D721Med (cell line): ENCODE measurements around the gene TTC28.

Experiments
- DNase-seq: peaks from one replicate; pipeline ENCODE4 v3.0.0; 2011; ENCODE audit warnings: low spot score; ENCODE audit not compliant: insufficient read length
- FAIRE-seq: peaks from 2 replicates; lab custom pipeline; 2011; peaks lifted over from hg19 to GRCh38; lab: Jason Lieb, UNC
- TF ChIP-seq, protein P1 (sequence below): IDR thresholded peaks from 2 replicates; pipeline ENCODE4 v1.5.1; 2012; ENCODE audit warnings: mild to moderate bottlenecking, control low read depth; ENCODE audit not compliant: insufficient read depth; ENCODE audit errors: missing control alignments

The TTC28 gene

DNA sequence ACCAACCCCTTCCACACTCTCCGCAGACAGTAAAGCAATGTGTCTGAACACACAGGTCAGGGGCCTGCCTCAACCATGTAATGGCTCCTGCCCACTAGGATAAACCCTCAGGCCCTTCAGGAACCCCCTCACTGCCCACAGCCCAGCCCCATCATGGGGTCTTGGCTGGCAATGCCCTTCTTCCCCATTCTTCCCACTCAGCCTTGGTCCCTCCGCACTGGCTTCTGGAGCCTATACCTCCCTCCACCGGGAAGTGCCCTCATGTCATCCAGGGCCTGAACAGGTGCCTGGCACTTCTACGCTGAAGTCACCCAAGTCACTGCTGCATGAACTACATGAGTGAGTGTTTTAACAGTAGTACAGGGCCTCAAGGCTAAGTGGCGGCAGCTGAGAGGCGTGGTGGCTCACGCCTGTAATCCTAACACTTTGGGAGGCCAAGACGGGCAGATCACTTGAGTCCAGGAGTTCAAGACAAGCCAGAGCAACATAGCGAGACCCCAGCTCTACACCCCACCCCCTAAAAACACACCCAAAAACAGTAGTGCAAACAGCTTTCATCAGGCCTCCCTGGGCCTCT is 685.8 kb downstream of the TTC28 start:
- TF ChIP-seq, protein P1, sequence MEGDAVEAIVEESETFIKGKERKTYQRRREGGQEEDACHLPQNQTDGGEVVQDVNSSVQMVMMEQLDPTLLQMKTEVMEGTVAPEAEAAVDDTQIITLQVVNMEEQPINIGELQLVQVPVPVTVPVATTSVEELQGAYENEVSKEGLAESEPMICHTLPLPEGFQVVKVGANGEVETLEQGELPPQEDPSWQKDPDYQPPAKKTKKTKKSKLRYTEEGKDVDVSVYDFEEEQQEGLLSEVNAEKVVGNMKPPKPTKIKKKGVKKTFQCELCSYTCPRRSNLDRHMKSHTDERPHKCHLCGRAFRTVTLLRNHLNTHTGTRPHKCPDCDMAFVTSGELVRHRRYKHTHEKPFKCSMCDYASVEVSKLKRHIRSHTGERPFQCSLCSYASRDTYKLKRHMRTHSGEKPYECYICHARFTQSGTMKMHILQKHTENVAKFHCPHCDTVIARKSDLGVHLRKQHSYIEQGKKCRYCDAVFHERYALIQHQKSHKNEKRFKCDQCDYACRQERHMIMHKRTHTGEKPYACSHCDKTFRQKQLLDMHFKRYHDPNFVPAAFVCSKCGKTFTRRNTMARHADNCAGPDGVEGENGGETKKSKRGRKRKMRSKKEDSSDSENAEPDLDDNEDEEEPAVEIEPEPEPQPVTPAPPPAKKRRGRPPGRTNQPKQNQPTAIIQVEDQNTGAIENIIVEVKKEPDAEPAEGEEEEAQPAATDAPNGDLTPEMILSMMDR = no peak
- DNase-seq (no peak), FAIRE-seq (no peak)

DNA sequence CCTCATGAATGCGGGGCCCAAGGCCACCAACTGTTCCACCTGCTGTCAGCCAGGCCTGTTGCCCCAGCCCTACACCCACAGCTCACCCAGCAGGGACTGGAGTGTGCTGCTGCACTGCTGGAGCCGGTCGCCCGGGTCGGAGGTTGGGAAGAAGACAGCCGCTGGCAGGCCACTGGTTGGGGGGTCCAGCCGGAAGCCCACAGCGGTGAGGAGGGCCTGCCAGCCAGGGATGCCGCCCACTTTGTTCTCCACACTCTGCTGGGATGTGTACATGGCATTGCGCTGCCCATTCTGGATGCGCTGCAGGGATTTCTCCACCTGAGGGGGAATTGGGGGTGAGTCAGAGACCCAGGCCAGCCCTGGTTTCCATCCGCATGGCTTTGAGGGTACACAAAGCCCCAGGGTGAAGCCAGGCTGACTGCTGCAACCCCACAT is 686.4 kb downstream of the TTC28 start:
- DNase-seq = no peak
- TF ChIP-seq, protein P1 = no peak
- no peak for FAIRE-seq

DNA sequence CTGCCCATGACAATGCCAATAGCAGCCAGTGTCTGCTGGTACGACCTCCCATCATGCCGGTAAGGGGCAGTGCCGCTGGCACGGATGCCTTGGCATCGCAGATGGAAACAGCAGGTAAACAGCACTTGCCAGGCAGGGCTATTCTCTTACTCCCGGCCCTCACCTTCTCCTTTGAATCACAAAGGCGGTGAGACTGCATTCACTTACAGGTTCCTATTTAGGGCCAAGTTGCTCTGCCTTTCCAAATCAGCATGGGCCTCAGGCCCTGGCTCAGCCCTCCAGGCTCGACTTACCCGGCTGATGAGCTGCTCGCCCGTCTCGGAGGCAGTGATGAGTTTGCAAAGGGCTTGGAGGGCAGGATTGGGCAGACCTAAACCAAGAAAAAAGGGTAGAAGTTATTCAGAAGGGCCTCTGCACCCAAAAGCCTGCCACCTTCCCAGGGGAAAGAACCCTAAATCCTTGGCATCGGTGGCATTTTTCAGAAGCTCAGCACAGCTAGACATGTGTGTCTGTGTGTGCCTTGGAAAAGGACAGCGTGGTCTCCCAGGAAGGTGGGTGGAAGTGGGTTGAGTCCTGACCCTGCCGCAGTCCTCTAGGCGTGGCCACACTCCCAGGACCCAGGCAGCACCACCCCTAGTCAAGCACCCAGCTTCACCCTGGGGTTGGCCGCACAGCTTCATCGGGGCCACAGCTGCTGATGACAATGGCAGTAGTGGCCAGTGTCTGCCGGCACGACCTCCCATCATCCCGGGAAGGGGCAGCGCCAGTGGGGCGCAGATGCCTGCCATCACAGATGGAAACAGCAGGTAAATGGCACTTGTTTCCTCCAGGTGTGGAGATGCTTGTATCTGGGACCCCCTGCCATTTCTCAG is 687.1 kb downstream of the TTC28 start:
- TF ChIP-seq, protein P1 = no peak
- no peak for FAIRE-seq
- no peak for DNase-seq

DNA sequence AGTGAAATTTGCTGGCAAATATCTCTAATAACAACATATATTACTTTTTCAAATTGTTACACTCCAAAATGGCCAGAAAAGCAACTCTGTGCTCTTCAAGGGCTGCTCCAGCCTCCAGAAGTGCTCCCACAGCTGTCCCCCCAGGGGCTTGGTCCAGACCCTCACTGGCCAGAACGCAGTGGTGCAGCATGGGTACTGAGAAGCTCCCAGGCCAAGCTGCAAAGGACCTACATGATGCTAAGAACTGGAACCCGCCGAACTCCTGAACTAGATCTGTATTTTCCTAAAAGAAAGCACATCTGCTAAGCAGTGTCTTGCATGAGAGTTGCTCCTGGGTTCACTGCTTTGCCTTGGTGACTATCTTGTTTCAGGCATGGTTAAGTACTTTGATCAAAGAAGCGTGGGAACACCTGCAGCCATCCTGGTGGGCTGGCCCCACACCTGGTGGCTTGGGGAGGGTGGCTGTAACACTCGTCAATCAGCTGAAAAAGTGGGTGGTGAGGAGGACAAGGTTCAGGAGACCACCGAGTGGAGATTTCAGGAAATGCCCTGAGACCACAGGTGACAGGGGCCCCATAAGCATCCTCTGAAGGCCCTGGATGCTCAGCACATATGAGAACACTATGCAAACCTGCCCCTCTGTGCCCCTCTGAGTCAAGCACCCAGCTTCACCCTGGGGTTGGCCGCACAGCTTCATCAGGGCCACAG is 687.9 kb downstream of the TTC28 start:
- TF ChIP-seq, protein P1 = no peak
- DNase-seq (no peak), FAIRE-seq (no peak)

DNA sequence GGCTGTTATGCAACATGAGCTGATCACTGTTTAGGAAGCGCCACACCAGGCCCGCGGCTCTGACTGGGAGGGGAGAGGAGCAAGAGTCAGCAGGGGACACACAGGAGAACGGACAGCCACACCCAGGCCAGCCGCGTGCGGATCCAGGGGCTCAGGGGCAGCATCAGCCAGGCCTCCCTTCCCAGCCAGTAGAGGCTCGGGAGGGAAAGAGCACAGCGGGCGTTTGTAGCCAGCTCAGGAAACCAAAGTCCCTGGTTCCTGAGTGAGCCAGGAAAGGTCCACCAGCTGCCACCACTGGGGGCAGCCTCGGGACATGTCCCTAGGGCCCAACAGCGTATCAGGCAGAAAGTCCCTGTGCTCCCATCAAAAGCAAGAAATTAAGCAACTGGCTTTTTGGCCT is 688.8 kb downstream of the TTC28 start:
- TF ChIP-seq, protein P1 = no peak
- DNase-seq = no peak
- no peak for FAIRE-seq

DNA sequence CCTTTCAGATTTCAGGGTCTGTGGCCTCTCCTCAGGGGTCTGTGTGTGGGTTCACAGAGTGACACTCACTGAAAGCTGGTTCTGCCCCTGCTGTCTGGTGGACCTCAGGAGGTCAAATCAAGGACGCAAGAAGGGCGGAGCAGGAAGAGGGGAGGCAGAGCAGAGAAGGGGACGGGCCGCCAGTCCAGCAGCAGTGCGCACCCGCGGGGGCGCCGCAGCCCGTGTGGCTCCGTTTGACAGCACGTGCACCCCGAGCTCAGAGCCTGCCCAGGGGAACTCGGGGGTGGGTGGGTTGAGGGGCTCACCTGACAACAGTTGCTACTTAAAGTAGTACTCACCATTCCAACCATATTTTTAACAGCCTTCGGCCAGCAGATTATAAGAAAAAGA is 689.2 kb downstream of the TTC28 start:
- TF ChIP-seq, protein P1 = no peak

More for the DNA sequence above, 689.2 kb downstream of the TTC28 start:
- DNase-seq (no peak), FAIRE-seq (no peak)
